Neural crest cell (in vitro differentiated cells): Measurements from ENCODE around the gene OR2C1. TPM values are rescaled to one million over a fixed set of nuclear protein-coding genes. Genes with fewer than 3 reads are reported as not detected.

Source experiments
- DNase-seq: peaks from one replicate; pipeline ENCODE4 v3.0.0; 2021; ENCODE audit warnings: low read depth, mixed read lengths, low spot score
- H3K27ac Mint-ChIP-seq: one replicate; pipeline ENCODE4 v1.8.0; 2021; ENCODE audit warnings: mild to moderate bottlenecking, mixed read lengths; ENCODE audit not compliant: unreplicated experiment
- H3K27me3 Mint-ChIP-seq: 2 replicates; pipeline ENCODE4 v1.8.0; 2021; ENCODE audit warnings: low read depth, mild to moderate bottlenecking, mixed read lengths
- H3K36me3 Mint-ChIP-seq: 2 replicates; pipeline ENCODE4 v1.8.0; 2021; ENCODE audit warnings: low read depth, mild to moderate bottlenecking, mixed read lengths
- H3K4me1 Mint-ChIP-seq: 2 replicates; pipeline ENCODE4 v1.8.0; 2021; ENCODE audit warnings: mixed read lengths
- H3K4me3 Mint-ChIP-seq: one replicate; pipeline ENCODE4 v1.8.0; 2021; ENCODE audit warnings: mild to moderate bottlenecking, mixed read lengths
- H3K9me3 Mint-ChIP-seq: 2 replicates; pipeline ENCODE4 v1.8.0; 2021; ENCODE audit warnings: mixed read lengths
- total RNA-seq: library from RNA; stranded (reverse); gene quantifications from 2 replicates; pipeline ENCODE4 v1.2.1, GENCODE V29; 2021
- TF ChIP-seq, protein P1 (sequence below): fragments of 200-600 bp; sonication (generic); conservative IDR thresholded peaks from 2 replicates; pipeline ENCODE4 v1.5.0; 2021; ENCODE audit warnings: antibody characterized with exemption, mild to moderate bottlenecking

The OR2C1 gene
- total RNA-seq, 1 donor from 2014 or later = 0.16 TPM

DNA sequence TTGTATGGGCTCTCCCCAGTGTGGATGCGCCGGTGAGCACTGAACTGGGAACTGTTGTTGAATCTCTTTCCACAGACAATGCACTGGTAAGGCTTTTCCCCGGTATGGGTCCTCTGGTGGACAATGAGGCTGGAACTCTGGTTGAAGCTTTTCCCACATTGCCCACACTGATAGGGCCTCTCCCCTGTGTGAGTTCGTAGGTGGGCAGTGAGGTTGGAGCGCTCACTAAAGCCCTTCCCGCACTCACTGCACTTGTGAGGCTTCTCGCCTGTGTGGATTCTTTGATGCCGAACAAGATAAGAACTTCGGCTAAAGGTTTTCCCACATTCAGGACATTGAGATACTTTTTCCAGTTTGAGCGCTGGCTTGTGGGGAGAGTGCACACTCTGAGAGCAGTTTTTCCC lies 27.4 kb downstream of the OR2C1 start:
- H3K4me3 Mint-ChIP-seq = no peak overlapping the region
- H3K36me3 Mint-ChIP-seq = peaks cover 85% of the 10 kb centered on the region
- no peaks in the 10 kb centered on the region for H3K4me1 Mint-ChIP-seq
- H3K27me3 Mint-ChIP-seq = no peaks in the 10 kb centered on the region
- peaks cover 38% of the 10 kb centered on the region for H3K9me3 Mint-ChIP-seq
- TF ChIP-seq, protein P1, sequence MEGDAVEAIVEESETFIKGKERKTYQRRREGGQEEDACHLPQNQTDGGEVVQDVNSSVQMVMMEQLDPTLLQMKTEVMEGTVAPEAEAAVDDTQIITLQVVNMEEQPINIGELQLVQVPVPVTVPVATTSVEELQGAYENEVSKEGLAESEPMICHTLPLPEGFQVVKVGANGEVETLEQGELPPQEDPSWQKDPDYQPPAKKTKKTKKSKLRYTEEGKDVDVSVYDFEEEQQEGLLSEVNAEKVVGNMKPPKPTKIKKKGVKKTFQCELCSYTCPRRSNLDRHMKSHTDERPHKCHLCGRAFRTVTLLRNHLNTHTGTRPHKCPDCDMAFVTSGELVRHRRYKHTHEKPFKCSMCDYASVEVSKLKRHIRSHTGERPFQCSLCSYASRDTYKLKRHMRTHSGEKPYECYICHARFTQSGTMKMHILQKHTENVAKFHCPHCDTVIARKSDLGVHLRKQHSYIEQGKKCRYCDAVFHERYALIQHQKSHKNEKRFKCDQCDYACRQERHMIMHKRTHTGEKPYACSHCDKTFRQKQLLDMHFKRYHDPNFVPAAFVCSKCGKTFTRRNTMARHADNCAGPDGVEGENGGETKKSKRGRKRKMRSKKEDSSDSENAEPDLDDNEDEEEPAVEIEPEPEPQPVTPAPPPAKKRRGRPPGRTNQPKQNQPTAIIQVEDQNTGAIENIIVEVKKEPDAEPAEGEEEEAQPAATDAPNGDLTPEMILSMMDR = no peak
- no peak overlapping the region for H3K27ac Mint-ChIP-seq
- DNase-seq = no peak

- TF ChIP-seq, protein P1 = no peak
- DNase-seq = no peak
- peaks cover 73% of the 10 kb centered on the region for H3K36me3 Mint-ChIP-seq
- H3K9me3 Mint-ChIP-seq = peaks cover 27% of the 10 kb centered on the region
- no peaks in the 10 kb centered on the region for H3K27me3 Mint-ChIP-seq
- H3K27ac Mint-ChIP-seq = no peak overlapping the region
- no peak overlapping the region for H3K4me3 Mint-ChIP-seq
- H3K4me1 Mint-ChIP-seq = no peaks in the 10 kb centered on the region
These were observed 32.6 kb downstream of the OR2C1 start for GRCh38 chr16:3388325-3388724.

DNA sequence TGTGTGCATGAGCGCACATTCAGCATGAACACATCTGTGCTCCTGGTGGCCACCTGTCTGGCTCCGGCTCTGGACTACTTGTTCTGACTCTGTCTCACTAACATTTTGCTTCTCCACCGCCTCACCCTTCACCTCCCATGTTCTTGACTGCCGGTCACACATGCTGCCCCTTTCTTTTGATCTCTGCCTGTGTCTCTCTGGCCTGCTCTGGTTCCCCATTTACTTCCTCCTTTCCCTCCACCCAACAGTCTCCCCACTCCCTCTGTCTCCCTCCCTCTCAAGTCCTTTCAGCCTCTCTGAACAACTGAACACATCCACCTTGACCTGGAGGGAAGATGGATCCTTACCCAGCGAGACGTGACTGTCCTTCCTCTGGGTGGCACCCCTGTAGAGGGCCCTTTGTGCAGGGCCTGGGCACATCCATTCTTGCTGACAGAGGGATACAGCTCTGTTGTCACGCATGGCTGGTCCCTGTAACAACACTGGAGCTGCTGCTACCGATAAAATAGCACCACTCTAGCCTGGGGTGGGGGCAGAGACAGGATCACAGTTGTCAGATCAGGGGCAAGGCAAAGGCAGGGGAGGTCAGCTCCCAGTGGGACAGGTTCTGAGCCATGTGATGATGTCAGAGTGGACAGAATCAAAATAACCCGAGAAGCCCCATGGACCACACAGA lies 34.1 kb downstream of the OR2C1 start:
- DNase-seq = no peak
- Mint-ChIP-seq H3K4me3 (no peak overlapping the region), H3K9me3 (peaks cover 23% of the 10 kb centered on the region), H3K27me3 (no peaks in the 10 kb centered on the region), H3K4me1 (no peaks in the 10 kb centered on the region), H3K36me3 (peaks cover 69% of the 10 kb centered on the region), H3K27ac (peak overlapping the region; percentile 78)
- TF ChIP-seq, protein P1 = no peak

DNA sequence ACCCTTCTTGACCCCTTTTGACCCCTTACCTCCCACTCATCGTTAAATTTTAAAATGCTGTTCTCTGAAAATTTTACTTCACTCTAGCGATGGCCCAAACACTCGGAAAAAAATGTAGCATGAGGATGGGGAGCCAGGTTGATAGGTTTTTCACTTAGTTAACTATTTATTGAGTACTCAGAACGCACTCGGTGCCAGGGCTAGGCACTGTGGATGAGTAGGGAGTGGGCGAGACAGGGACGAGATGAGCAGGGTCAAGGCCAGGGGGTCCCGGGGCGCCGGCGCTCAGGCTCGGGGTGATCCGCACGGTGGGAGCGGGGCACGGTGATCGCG lies 44.7 kb downstream of the OR2C1 start:
- Mint-ChIP-seq H3K27ac (no peak overlapping the region), H3K4me3 (peak overlapping the region; percentile 91), H3K36me3 (peaks cover 66% of the 10 kb centered on the region), H3K4me1 (peaks cover 17% of the 10 kb centered on the region), H3K27me3 (no peaks in the 10 kb centered on the region), H3K9me3 (peaks cover 16% of the 10 kb centered on the region)
- no peak for DNase-seq
- TF ChIP-seq, protein P1 = no peak

- Mint-ChIP-seq H3K4me1 (peaks cover 17% of the 10 kb centered on the region), H3K27ac (peak within 1 kb of the TSS; percentile 85), H3K36me3 (peaks cover 67% of the 10 kb centered on the region), H3K27me3 (no peaks in the 10 kb centered on the region), H3K4me3 (peak within 1 kb of the TSS; percentile 91), H3K9me3 (peaks cover 17% of the 10 kb centered on the region)
- TF ChIP-seq, protein P1 = no peak
- DNase-seq = peak; percentile 99
These were observed 45.3 kb downstream of the OR2C1 start, which contains the start of the genes ZNF174 and ZSCAN32 for GRCh38 chr16:3400779-3401688. TSS of gene ZNF174 (plus strand) at chr16:3401215. CDS start at chr16:3402005, 790 bp downstream. TSS of gene ZSCAN32 (minus strand) at chr16:3401004. CDS start at chr16:3397557, 3,447 bp downstream.
